Peyer's patch (tissue), 4 donors: ENCODE measurements around the gene METRNL.

Source experiments
- CTCF ChIP-seq, 6 experiments: fragments of 450-650 bp in 4 of 6; fragments of 200-600 bp in 2 of 6; sonication (generic) in 1 of 6; IDR thresholded peaks; one replicate each; pipeline ENCODE4 v1.5.1; 2017 to 2019; ENCODE audit warnings: antibody characterized with exemption in 6 of 6, mild to moderate bottlenecking in 3 of 6, moderate library complexity in 1 of 6
- POLR2A ChIP-seq, 2 donors: fragments of 450-650 bp; IDR thresholded peaks; one replicate each; pipeline ENCODE4 v1.5.1; 2017; ENCODE audit warnings: antibody characterized with exemption in 2 of 2, mild to moderate bottlenecking in 2 of 2, moderate library complexity in 2 of 2

- TF ChIP-seq CTCF (IDR thresholded peaks at IDR 0.05) (no peak), POLR2A (IDR thresholded peaks at IDR 0.05) (no peak)
Measured at GRCh38 chr17:83078378-83079351, 744 bp upstream of the METRNL start.
